ENCODE data around the gene DBH. TPM values are rescaled to one million over a fixed set of nuclear protein-coding genes. Genes with fewer than 3 reads are reported as not detected.

DBH gene
- total RNA-seq (2022; extraction: Qiagen RNA extraction) = not detected in 5 replicates

GRCh38 chr9:133635533-133636531 lies at the start of gene DBH:
Gene DBH, plus strand, starts transcription at chr9:133636363. Its CDS starts 9 bp downstream, at chr9:133636372.

GRCh38 chr9:133609311-133610098 lies 26.7 kb upstream of the DBH start, which contains the start of gene FAM163B:
Gene FAM163B, minus strand, starts transcription at chr9:133609389. Its CDS starts 29,166 bp downstream, at chr9:133580223.

Other genes starting within 250 kb of the DBH start
- gene REXO4, start 218.4 kb upstream of the DBH start, total RNA-seq (2022; extraction: Qiagen RNA extraction) = 29.6 to 38.4 TPM (median 33.0 TPM) in 5 replicates
- 0.42 to 0.64 TPM (median 0.49 TPM) in 5 replicates for gene ADAMTS13, start 214.0 kb upstream of the DBH start, total RNA-seq (2022; extraction: Qiagen RNA extraction)
- 3.4 to 4.9 TPM (median 4.8 TPM) in 5 replicates for gene CACFD1, start 176.4 kb upstream of the DBH start, total RNA-seq (2022; extraction: Qiagen RNA extraction)
- 13.2 to 22.2 TPM (median 21.4 TPM) in 5 replicates for gene SLC2A6, start 157.3 kb upstream of the DBH start, total RNA-seq (2022; extraction: Qiagen RNA extraction)
- gene MYMK, start 111.4 kb upstream of the DBH start, total RNA-seq (2022; extraction: Qiagen RNA extraction) = not detected in 5 replicates
- not detected in 5 replicates for gene ADAMTSL2, start 101.7 kb upstream of the DBH start, total RNA-seq (2022; extraction: Qiagen RNA extraction)
- gene FAM163B, start 27.0 kb upstream of the DBH start, total RNA-seq (2022; extraction: Qiagen RNA extraction) = not detected in 5 replicates
- 0.07 to 0.19 TPM (median 0.08 TPM) in 4 of 5 replicates, not detected in the other for gene SARDH, start 102.0 kb downstream of the DBH start, total RNA-seq (2022; extraction: Qiagen RNA extraction)

Measured in A549 treated with Mapracorat at 1 μM for 4 hours (cell line).